Upper lobe of left lung (tissue), 6 donors: Measurements from ENCODE around the gene FTO. TPM values are rescaled to one million over a fixed set of nuclear protein-coding genes. Genes with fewer than 3 reads are reported as not detected.

Source experiments
- ATAC-seq, 2 donors: fragments of 200-7000 bp; cut with Tn5 transposase; one replicate each; pipeline ENCODE4 v1.9.1; 2022; ENCODE audit warnings: mild to moderate bottlenecking in 2 of 2, moderate library complexity in 2 of 2; ENCODE audit not compliant: low FRiP score in 2 of 2
- DNase-seq, 2 donors: peaks; one replicate each; pipeline ENCODE4 v3.0.0-alpha.2; 2019 to 2020
- H3K27ac ChIP-seq, 4 donors: fragments of 200-600 bp; sonication (generic); one replicate each; pipeline ENCODE4 v1.5.1; 2016 to 2019
- H3K27me3 ChIP-seq, 4 donors: fragments of 200-600 bp; sonication (generic); one replicate each; pipeline ENCODE4 v1.5.1; 2017 to 2019
- H3K36me3 ChIP-seq, 4 donors: fragments of 200-600 bp; sonication (generic); one replicate each; pipeline ENCODE4 v1.5.1; 2016 to 2019
- H3K4me1 ChIP-seq, 4 donors: fragments of 200-600 bp; sonication (generic); one replicate each; pipeline ENCODE4 v1.5.1; 2018 to 2019
- H3K4me3 ChIP-seq, 4 donors: fragments of 200-600 bp; sonication (generic); one replicate each; pipeline ENCODE4 v1.5.1; 2017 to 2019; ENCODE audit warnings: mild to moderate bottlenecking in 2 of 4, moderate library complexity in 1 of 4
- H3K9me3 ChIP-seq, 4 donors: fragments of 200-600 bp; sonication (generic); one replicate each; pipeline ENCODE4 v1.5.1; 2018 to 2019
- EP300 ChIP-seq, 4 donors: sonication (generic); formaldehyde crosslinking; IDR thresholded peaks; one replicate each; pipeline ENCODE4 v1.5.1; 2017; ENCODE audit warnings: antibody characterized with exemption in 4 of 4, control low read depth in 2 of 4
- POLR2A ChIP-seq, 4 donors: fragments of 450-650 bp; IDR thresholded peaks; one replicate each; pipeline ENCODE4 v1.5.1; 2016 to 2017; ENCODE audit warnings: antibody characterized with exemption in 4 of 4, mild to moderate bottlenecking in 2 of 4
- POLR2AphosphoS5 ChIP-seq, 2 donors: sonication (generic); formaldehyde crosslinking; IDR thresholded peaks; one replicate each; pipeline ENCODE4 v1.5.1; 2017; ENCODE audit warnings: antibody characterized with exemption in 2 of 2
- WGBS, 2 donors: methylation state at CpG; one replicate each; pipeline ENCODE4 v1.1.5; 2017 to 2018; 5-methylcytosine and 5-hydroxymethylcytosine counted together
- total RNA-seq, 6 donors: library from RNA; depleted of rRNA in 4 of 6; stranded (reverse); fragments of >200 nt in 4 of 6; gene quantifications; one replicate each; pipeline versions ENCODE4 v1.1.0 to v1.2.1, GENCODE V29; 2016 to 2021
- TF ChIP-seq, protein P1 (sequence below), 6 experiments: fragments of 450-650 bp in 4 of 6; fragments of 200-600 bp in 2 of 6; sonication (generic) in 2 of 6; IDR thresholded peaks; one replicate each; pipeline ENCODE4 v1.5.1; 2016 to 2019; ENCODE audit warnings: antibody characterized with exemption in 6 of 6
- donor health status: DM: no; HTN: no; CAD: no; lungs with moderate emphysema.
- donor health status: DM: no; HTN: yes; CAD: no; lungs with severe emphysema.

FTO gene
- total RNA-seq, 6 donors from 2014 or later = 62.9 to 114 (median 75.4) TPM

DNA sequence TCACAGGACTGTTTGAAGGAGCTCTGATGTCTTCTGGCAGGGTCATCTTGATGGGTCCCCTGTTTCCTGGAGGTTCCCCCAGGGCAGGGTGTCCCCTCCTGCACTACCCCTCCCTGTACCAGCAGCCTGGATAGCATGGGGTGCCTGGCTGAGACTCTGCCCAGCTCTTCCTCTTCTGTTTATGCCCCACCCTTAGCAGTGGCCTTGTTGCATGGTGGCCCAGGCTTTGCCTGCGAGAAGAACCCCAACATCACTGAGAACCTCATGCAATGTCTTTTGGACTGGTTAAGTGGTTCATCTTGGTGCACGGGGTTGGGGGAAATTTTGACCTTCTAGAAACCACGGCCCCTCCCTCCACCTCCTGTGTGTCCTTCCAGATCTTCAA is 460.8 kb downstream of the FTO start:
- DNase-seq = no peak
- WGBS, 2 donors = 77 to 79% methylated on average over 3 of the region's 3 CpGs
- Histone ChIP-seq H3K36me3 (no peaks in the 10 kb centered on the region), H3K9me3 (no peaks in the 10 kb centered on the region), H3K4me3 (no peak overlapping the region), H3K4me1 (no peaks in the 10 kb centered on the region), H3K27ac (no peak overlapping the region), H3K27me3 (no peaks in the 10 kb centered on the region)
- no peak for ATAC-seq
- no peak for TF ChIP-seq POLR2A (IDR thresholded peaks at IDR 0.05)
- TF ChIP-seq POLR2AphosphoS5 (IDR thresholded peaks at IDR 0.05) = no peak
- TF ChIP-seq, protein P1, sequence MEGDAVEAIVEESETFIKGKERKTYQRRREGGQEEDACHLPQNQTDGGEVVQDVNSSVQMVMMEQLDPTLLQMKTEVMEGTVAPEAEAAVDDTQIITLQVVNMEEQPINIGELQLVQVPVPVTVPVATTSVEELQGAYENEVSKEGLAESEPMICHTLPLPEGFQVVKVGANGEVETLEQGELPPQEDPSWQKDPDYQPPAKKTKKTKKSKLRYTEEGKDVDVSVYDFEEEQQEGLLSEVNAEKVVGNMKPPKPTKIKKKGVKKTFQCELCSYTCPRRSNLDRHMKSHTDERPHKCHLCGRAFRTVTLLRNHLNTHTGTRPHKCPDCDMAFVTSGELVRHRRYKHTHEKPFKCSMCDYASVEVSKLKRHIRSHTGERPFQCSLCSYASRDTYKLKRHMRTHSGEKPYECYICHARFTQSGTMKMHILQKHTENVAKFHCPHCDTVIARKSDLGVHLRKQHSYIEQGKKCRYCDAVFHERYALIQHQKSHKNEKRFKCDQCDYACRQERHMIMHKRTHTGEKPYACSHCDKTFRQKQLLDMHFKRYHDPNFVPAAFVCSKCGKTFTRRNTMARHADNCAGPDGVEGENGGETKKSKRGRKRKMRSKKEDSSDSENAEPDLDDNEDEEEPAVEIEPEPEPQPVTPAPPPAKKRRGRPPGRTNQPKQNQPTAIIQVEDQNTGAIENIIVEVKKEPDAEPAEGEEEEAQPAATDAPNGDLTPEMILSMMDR (IDR thresholded peaks at IDR 0.05) = no peak
- no peak for TF ChIP-seq EP300 (IDR thresholded peaks at IDR 0.05)

DNA sequence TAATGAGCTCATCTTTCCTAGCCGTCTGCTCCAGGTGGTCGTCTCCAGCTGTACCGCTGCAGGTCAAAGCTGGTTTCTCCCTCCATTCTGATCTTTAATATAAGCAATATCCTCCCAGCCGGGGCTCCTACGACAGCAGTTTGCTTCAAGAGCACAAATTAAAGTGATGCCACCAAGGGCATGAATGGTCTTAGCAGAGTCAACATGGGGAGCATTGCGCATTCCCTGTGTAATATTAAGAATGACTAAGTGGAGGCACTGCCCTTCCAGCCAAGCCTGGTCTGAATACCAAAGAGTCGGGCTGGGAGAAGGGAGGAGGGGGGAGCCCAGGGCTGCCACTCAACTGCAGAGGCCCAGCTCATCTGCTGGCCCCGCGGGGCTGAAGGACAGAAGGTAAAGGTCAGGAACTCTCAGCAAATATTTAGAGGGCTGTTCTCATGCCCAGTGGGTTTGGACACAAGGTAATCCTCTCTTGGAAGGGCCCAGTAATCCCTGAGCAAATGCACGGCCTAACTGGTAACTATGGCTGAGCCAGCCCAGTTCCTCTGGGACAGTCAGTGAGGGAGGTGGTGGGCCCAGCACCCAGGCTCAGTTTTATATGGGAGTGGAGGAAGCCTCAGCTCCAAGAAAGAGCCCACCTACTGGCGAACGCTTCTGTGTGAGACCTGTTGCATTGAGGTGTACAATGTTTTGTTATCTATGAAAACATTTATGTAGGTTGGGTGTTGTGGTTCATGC is 461.4 kb downstream of the FTO start:
- ATAC-seq = no peak
- H3K27me3 ChIP-seq = no peaks in the 10 kb centered on the region
- WGBS, 2 donors = 76 to 85% methylated on average over 11 to 12 of the region's 12 CpGs
- no peaks in the 10 kb centered on the region for H3K9me3 ChIP-seq
- no peak overlapping the region for H3K4me3 ChIP-seq
- H3K36me3 ChIP-seq = no peaks in the 10 kb centered on the region
- TF ChIP-seq, protein P1 (IDR thresholded peaks at IDR 0.05) = no peak
- TF ChIP-seq POLR2A (IDR thresholded peaks at IDR 0.05) (no peak), EP300 (IDR thresholded peaks at IDR 0.05) (no peak), POLR2AphosphoS5 (IDR thresholded peaks at IDR 0.05) (no peak)
- H3K4me1 ChIP-seq = no peaks in the 10 kb centered on the region
- no peak for DNase-seq
- H3K27ac ChIP-seq = no peak overlapping the region

DNA sequence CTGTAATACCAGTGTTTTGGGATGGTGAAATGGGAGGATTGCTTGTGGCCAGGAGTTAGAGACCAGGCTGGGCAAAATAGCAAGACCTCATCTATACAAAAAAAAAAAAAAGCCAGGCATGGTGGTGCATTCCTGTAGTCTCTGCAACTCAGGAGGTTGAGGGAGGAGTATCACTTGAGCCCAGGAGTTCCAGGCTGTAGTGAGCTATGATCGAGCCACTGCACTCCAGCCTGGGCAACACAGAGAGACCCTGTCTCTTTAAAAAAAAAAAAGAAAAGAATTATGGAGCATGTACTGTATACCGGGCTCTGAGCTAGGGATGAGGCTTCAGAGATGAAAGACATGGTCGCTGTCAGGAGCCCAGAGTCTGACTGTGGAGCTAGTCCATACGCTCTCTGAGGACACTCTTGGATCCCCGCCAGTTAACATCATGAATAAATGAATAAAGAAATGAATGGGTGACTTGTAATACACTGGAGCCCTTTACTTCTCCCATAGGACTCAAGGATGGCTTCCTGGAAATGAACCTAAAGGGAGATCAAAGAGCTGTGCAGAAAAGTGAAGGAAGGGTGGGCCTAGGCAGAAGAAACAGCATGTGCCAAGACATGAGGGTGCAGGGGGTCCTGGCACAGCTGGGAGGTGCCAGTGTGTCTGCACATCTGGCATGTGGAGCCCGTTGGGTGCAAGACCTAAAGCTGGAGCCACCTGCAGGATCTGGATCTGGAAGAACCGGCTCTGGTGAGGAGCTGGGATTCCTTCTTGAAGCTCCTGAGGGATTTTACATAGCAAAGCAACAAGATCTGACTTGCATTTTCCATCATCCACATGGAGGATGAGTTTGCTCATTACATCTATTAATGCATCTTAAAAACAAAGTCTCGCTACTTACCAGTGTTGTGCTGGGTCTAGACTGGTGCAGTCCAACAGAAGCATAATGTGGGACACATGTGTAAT is 462.2 kb downstream of the FTO start:
- WGBS, 2 donors = 71 to 86% methylated on average over 8 of the region's 8 CpGs
- ATAC-seq = no peak
- H3K27ac ChIP-seq = no peak overlapping the region
- no peaks in the 10 kb centered on the region for H3K4me1 ChIP-seq
- DNase-seq = no peak
- H3K9me3 ChIP-seq = no peaks in the 10 kb centered on the region
- H3K27me3 ChIP-seq = no peaks in the 10 kb centered on the region
- H3K36me3 ChIP-seq = no peaks in the 10 kb centered on the region
- H3K4me3 ChIP-seq = no peak overlapping the region
- TF ChIP-seq EP300 (IDR thresholded peaks at IDR 0.05) (no peak), POLR2A (IDR thresholded peaks at IDR 0.05) (no peak), POLR2AphosphoS5 (IDR thresholded peaks at IDR 0.05) (no peak)
- TF ChIP-seq, protein P1 (IDR thresholded peaks at IDR 0.05) = no peak

DNA sequence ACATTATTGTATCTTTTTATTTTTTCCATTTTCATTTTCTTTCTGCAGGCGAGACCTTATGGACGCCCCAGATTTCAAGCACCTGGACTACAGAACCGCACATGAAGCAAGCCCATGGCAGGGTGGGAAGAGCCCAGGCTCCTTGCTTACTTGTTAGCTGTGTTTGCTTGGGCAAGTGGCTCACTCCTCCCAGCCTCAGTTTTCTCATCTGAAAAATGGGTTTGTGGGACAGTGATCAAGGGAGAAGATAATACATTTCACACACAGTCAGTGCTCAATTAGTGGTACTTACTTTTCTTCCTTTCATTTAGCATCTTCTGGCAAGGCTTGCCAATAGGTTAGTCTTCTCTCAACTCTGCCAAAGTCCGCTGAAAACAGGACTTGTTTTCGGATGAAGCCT is 465.2 kb downstream of the FTO start:
- WGBS, 2 donors = 90 to 95% methylated on average over 5 of the region's 5 CpGs
- Histone ChIP-seq H3K27me3 (no peaks in the 10 kb centered on the region), H3K36me3 (no peaks in the 10 kb centered on the region), H3K9me3 (no peaks in the 10 kb centered on the region), H3K4me1 (peaks cover 0 to 4% (median 0%) of the 10 kb centered on the region in 4 donors), H3K4me3 (no peak overlapping the region), H3K27ac (no peak overlapping the region)
- no peak for ATAC-seq
- TF ChIP-seq POLR2A (IDR thresholded peaks at IDR 0.05) (no peak), POLR2AphosphoS5 (IDR thresholded peaks at IDR 0.05) (no peak), EP300 (IDR thresholded peaks at IDR 0.05) (no peak)
- TF ChIP-seq, protein P1 (IDR thresholded peaks at IDR 0.05) = no peak
- no peak for DNase-seq
